H1 (cell line): ENCODE data around the gene KLF8. TPM values are rescaled to one million over a fixed set of nuclear protein-coding genes. Genes with fewer than 3 reads are reported as not detected.
A peak's percentile ranks its signal among the peaks of the same experiment; 100 is the strongest.

Source experiments
- CTCF ChIA-PET: fragments of 300-600 bp; sonication (Branson Sonifier 250); formaldehyde crosslinking; loops from one replicate; lab custom pipeline; 2021; ENCODE audit not compliant: partially characterized antibody; lab: Charles Lee
- POLR2A ChIA-PET: fragments of 300-600 bp; sonication (Branson Sonifier 250); formaldehyde crosslinking; loops from one replicate; lab custom pipeline; 2021; ENCODE audit warnings: inconsistent platforms; ENCODE audit not compliant: partially characterized antibody; lab: Charles Lee
- DNase-seq, 2 experiments: peaks; one replicate each; pipeline versions ENCODE4 v3.0.0 to v3.0.0-alpha.2; 2010 to 2022; ENCODE audit warnings: low spot score in 2 of 2, low read depth in 1 of 2, mixed read lengths in 1 of 2
- FAIRE-seq: peaks from 2 replicates; lab custom pipeline; 2011; peaks lifted over from hg19 to GRCh38; lab: Jason Lieb, UNC
- H2AFZ ChIP-seq: 2 replicates; pipeline ENCODE4 v1.8.1; 2012; ENCODE audit warnings: low read length, inconsistent platforms
- H2AK5ac ChIP-seq: 2 replicates; pipeline ENCODE4 v1.6.1; 2013; ENCODE audit warnings: low read depth, low read length
- H2BK120ac ChIP-seq: replicated peaks from 2 replicates; pipeline ENCODE3; 2013; ENCODE audit warnings: low read depth, low read length, inconsistent platforms
- H2BK12ac ChIP-seq: 2 replicates; pipeline ENCODE4 v1.6.1; 2013; ENCODE audit warnings: low read depth, low read length
- H2BK15ac ChIP-seq: 2 replicates; pipeline ENCODE4 v1.6.1; 2013; ENCODE audit warnings: low read length
- H2BK20ac ChIP-seq: 2 replicates; pipeline ENCODE4 v1.6.1; 2013; ENCODE audit warnings: low read length
- H2BK5ac ChIP-seq: 2 replicates; pipeline ENCODE4 v1.6.1; 2013; ENCODE audit warnings: low read depth, low read length
- H3K14ac ChIP-seq: 2 replicates; pipeline ENCODE4 v1.6.1; 2013; ENCODE audit warnings: inconsistent platforms; ENCODE audit not compliant: insufficient read length
- H3K18ac ChIP-seq: 2 replicates; pipeline ENCODE4 v1.6.1; 2013; ENCODE audit warnings: low read length; ENCODE audit errors: extremely low read depth
- H3K23ac ChIP-seq: 2 replicates; pipeline ENCODE4 v1.6.1; 2013; ENCODE audit warnings: inconsistent platforms; ENCODE audit not compliant: insufficient read length
- H3K23me2 ChIP-seq: 2 replicates; pipeline ENCODE4 v1.6.1; 2013; ENCODE audit warnings: low read depth, low read length
- H3K27ac ChIP-seq: 2 replicates; pipeline ENCODE4 v1.6.1; 2011; ENCODE audit warnings: low read depth, low read length, inconsistent platforms
- H3K27me3 ChIP-seq, 4 experiments: replicated peaks in 1 of 4; 1 replicate in 1 of 4; 2 replicates in 3 of 4; pipeline versions ENCODE4 v1.6.1 to v1.8.1; 2011 to 2013; ENCODE audit warnings: low read length in 3 of 4, mild to moderate bottlenecking in 3 of 4, inconsistent platforms in 2 of 4, mixed read lengths in 2 of 4, moderate library complexity in 1 of 4; ENCODE audit not compliant: control insufficient read depth in 3 of 4, insufficient read depth in 3 of 4; ENCODE audit errors: extremely low read depth in 1 of 4
- H3K36me3 ChIP-seq, 4 experiments: 2 replicates each; pipeline versions ENCODE4 v1.6.1 to v1.8.1; 2011 to 2013; ENCODE audit warnings: mild to moderate bottlenecking in 4 of 4, low read length in 3 of 4, moderate library complexity in 2 of 4, control low read depth in 1 of 4, inconsistent platforms in 1 of 4; ENCODE audit not compliant: insufficient read depth in 4 of 4, control insufficient read depth in 2 of 4
- H3K4ac ChIP-seq: replicated peaks from 2 replicates; pipeline ENCODE3; 2013; ENCODE audit warnings: low read length, low read depth, mixed read lengths, inconsistent platforms; ENCODE audit not compliant: insufficient read length
- H3K4me1 ChIP-seq, 4 experiments: replicated peaks in 1 of 4; 1 replicate in 1 of 4; 2 replicates in 3 of 4; pipeline versions ENCODE4 v1.6.1 to v1.8.1; 2011 to 2013; ENCODE audit warnings: low read length in 3 of 4, inconsistent platforms in 2 of 4, mixed read lengths in 1 of 4; ENCODE audit not compliant: insufficient read depth in 4 of 4, control insufficient read depth in 3 of 4
- H3K4me2 ChIP-seq, 2 experiments: 2 replicates each; pipeline versions ENCODE4 v1.6.1 to v1.8.1; 2011 to 2013; ENCODE audit warnings: low read depth in 2 of 2, low read length in 2 of 2, control low read depth in 1 of 2, inconsistent platforms in 1 of 2, mild to moderate bottlenecking in 1 of 2; ENCODE audit not compliant: insufficient read depth in 1 of 2
- H3K4me3 ChIP-seq, 4 experiments: fragments of 200-600, 300-600 bp in 1 of 4; sonication (generic), shearing (Covaris generic), sonication (Bioruptor Twin) in 1 of 4; 2 replicates each; pipeline versions ENCODE4 v1.5.1 to v1.8.1; 2011 to 2016; ENCODE audit warnings: low read length in 4 of 4, low read depth in 3 of 4, control low read depth in 2 of 4, inconsistent platforms in 2 of 4, mild to moderate bottlenecking in 2 of 4, mixed read lengths in 1 of 4, moderate library complexity in 1 of 4; ENCODE audit not compliant: insufficient read depth in 2 of 4; ENCODE audit errors: extremely low read depth in 1 of 4
- H3K56ac ChIP-seq: replicated peaks from 2 replicates; pipeline ENCODE3; 2013; ENCODE audit warnings: low read depth, mild to moderate bottlenecking, mixed read lengths, low read length, inconsistent platforms; ENCODE audit not compliant: insufficient read length
- H3K79me1 ChIP-seq: 2 replicates; pipeline ENCODE4 v1.6.1; 2013; ENCODE audit warnings: low read depth, low read length, control low read depth
- H3K79me2 ChIP-seq, 2 experiments: 2 replicates each; pipeline versions ENCODE4 v1.6.1 to v1.8.1; 2012 to 2013; ENCODE audit warnings: low read length in 2 of 2, mild to moderate bottlenecking in 2 of 2, inconsistent platforms in 1 of 2; ENCODE audit not compliant: insufficient read depth in 2 of 2, control insufficient read depth in 1 of 2
- H3K9ac ChIP-seq, 4 experiments: replicated peaks in 1 of 4; 1 replicate in 1 of 4; 2 replicates in 3 of 4; pipeline versions ENCODE4 v1.6.1 to v1.8.1; 2011 to 2013; ENCODE audit warnings: low read depth in 3 of 4, low read length in 3 of 4, control low read depth in 2 of 4, mild to moderate bottlenecking in 2 of 4, moderate library complexity in 2 of 4, inconsistent platforms in 1 of 4; ENCODE audit errors: extremely low read depth in 1 of 4
- H3K9me3 ChIP-seq, 2 experiments: 2 replicates each; pipeline versions ENCODE4 v1.6.1 to v1.8.1; 2012 to 2013; ENCODE audit warnings: mild to moderate bottlenecking in 2 of 2, moderate library complexity in 2 of 2, control low read depth in 1 of 2, inconsistent platforms in 1 of 2, low read depth in 1 of 2, low read length in 1 of 2, mixed read lengths in 1 of 2; ENCODE audit not compliant: insufficient read depth in 2 of 2
- H4K20me1 ChIP-seq, 2 experiments: replicated peaks in 1 of 2; 2 replicates each; pipeline versions ENCODE3 to v1.8.1; 2011 to 2013; ENCODE audit warnings: inconsistent platforms in 2 of 2, low read length in 2 of 2, mild to moderate bottlenecking in 1 of 2; ENCODE audit not compliant: insufficient read depth in 2 of 2, control insufficient read depth in 1 of 2
- H4K5ac ChIP-seq: 2 replicates; pipeline ENCODE4 v1.6.1; 2013; ENCODE audit warnings: low read length, low read depth, mixed read lengths, inconsistent platforms; ENCODE audit not compliant: insufficient read length
- H4K8ac ChIP-seq: 2 replicates; pipeline ENCODE4 v1.8.0; 2013; ENCODE audit warnings: mild to moderate bottlenecking, moderate library complexity, low read length, inconsistent platforms; ENCODE audit not compliant: insufficient read depth; ENCODE audit errors: extremely low read depth
- H4K91ac ChIP-seq: replicated peaks from 2 replicates; pipeline ENCODE3; 2013; ENCODE audit warnings: low read length, mixed read lengths, inconsistent platforms; ENCODE audit not compliant: insufficient read length
- EGR1 ChIP-seq: IDR thresholded peaks from 2 replicates; pipeline ENCODE4 v1.6.1; 2011; ENCODE audit warnings: low read depth, low read length, borderline replicate concordance
- KDM5A ChIP-seq: fragments of 200-600 bp; IDR thresholded peaks from 2 replicates; pipeline ENCODE4 v1.7.1; 2012; ENCODE audit warnings: mild to moderate bottlenecking, low read length, inconsistent platforms, mixed read lengths
- SAP30 ChIP-seq: fragments of 300-600 bp; sonication (generic); IDR thresholded peaks from 2 replicates; pipeline ENCODE4 v1.7.1; 2012; ENCODE audit warnings: low read length, moderate library complexity, mild to moderate bottlenecking, inconsistent platforms; ENCODE audit not compliant: insufficient read depth, insufficient replicate concordance
- SIN3A ChIP-seq, 2 experiments: IDR thresholded peaks in 1 of 2; conservative IDR thresholded peaks in 1 of 2; 2 replicates each; pipeline ENCODE4 v1.6.1; 2011 to 2012; ENCODE audit warnings: low read length in 2 of 2, improper control_type of control experiment in 1 of 2, low read depth in 1 of 2, mild to moderate bottlenecking in 1 of 2
- SP1 ChIP-seq: IDR thresholded peaks from 2 replicates; pipeline ENCODE4 v1.6.1; 2011; ENCODE audit warnings: low read depth, low read length
- SRF ChIP-seq: IDR thresholded peaks from 2 replicates; pipeline ENCODE4 v1.6.1; 2011; ENCODE audit warnings: mild to moderate bottlenecking, low read depth, low read length, moderate library complexity
- TAF1 ChIP-seq: IDR thresholded peaks from 2 replicates; pipeline ENCODE4 v1.6.1; 2011; ENCODE audit warnings: mild to moderate bottlenecking, low read depth, low read length
- TBP ChIP-seq: IDR thresholded peaks from 2 replicates; pipeline ENCODE4 v1.6.1; 2011; ENCODE audit warnings: low read depth, low read length, improper control_type of control experiment
- TEAD4 ChIP-seq: IDR thresholded peaks from 2 replicates; pipeline ENCODE4 v1.6.1; 2012; ENCODE audit warnings: low read depth, low read length, inconsistent platforms, mixed read lengths
- WGBS, 2 experiments: shearing (Covaris generic) in 1 of 2; methylation state at CpG; one replicate each; pipeline versions ENCODE4 v1.1.6 to v1.1.7; 2013 to 2015; ENCODE audit warnings: low lambda C conversion rate in 2 of 2, mixed read lengths in 2 of 2, inconsistent platforms in 1 of 2, low coverage in 1 of 2, missing lambda C conversion rate in 1 of 2; ENCODE audit not compliant: insufficient replicate concordance in 2 of 2, insufficient coverage in 1 of 2, insufficient read length in 1 of 2; ENCODE audit errors: extremely low coverage in 1 of 2, missing lambda C conversion rate in 1 of 2; 5-methylcytosine and 5-hydroxymethylcytosine counted together
- polyA plus RNA-seq, 7 experiments: library from polyadenylated mRNA; depleted of rRNA in 3 of 7; stranded (reverse) in 5 of 7; unstranded in 2 of 7; fragments of >200 nt in 5 of 7; fragments of 200-250 nt in 2 of 7; gene quantifications; 1 replicate in 5 of 7; 2 replicates in 1 of 7; 4 replicates in 1 of 7; pipeline versions ENCODE4 v1.2.1 to v1.2.3, GENCODE V29; 2011 to 2013; ENCODE audit warnings: missing spikeins in 2 of 7, mixed read lengths in 2 of 7
- total RNA-seq: library from RNA; stranded (reverse); fragmentation: NEBNext Ultra II Directional; extraction: Animal tissue kit (Norgen Biotek cat#: 25700); gene quantifications from 2 replicates; pipeline ENCODE4 v1.2.1, GENCODE V29; 2021
- TF ChIP-seq, protein P1 (sequence below): IDR thresholded peaks from 2 replicates; pipeline ENCODE4 v1.6.1; 2012; ENCODE audit warnings: inconsistent platforms
- TF ChIP-seq, protein P2 (sequence below), 3 experiments: IDR thresholded peaks; 1 replicate in 2 of 3; 2 replicates in 1 of 3; pipeline versions ENCODE4 v1.5.1 to v1.6.1; 2011; ENCODE audit warnings: low read length in 3 of 3, mild to moderate bottlenecking in 3 of 3, inconsistent platforms in 2 of 3, low read depth in 1 of 3, moderate library complexity in 1 of 3; ENCODE audit not compliant: insufficient read depth in 1 of 3; ENCODE audit errors: control extremely low read depth in 1 of 3

Gene KLF8
- total and polyA plus RNA-seq, 2 of the 8 experiments (the other 6 are each of a cell fraction or from before 2014, with no cell fraction given): 11.5 to 15.3 TPM

DNA sequence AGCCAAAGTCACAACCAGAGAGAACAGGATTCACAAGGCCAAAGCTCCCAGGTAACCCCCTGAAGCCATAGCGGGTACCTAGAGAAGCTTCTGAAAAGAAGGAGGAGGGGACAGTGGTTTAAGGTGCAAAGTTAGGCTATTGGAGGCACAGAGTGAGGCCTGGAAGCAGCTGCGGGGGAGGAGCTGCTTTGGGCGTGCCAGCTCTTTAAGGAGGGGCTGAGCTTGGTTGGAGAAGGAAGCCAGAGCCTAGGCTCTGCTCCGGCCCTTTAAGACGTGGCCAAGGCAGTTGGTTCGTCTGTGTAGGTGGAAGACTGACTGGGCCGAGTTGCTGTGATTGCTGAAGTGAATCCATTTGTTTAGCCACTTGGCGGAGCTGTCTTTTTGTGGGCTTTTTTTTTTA, 1.5 kb downstream of the KLF8 start:
- H3K4me2 ChIP-seq: peak overlapping the region; percentile 74 to 95
- 0 out of 2 replicates have a peak, but pooled peaks have one; percentile 59 for TF ChIP-seq TAF1
- no peak for TF ChIP-seq SAP30
- no peak for TF ChIP-seq SRF
- TF ChIP-seq TEAD4: no peak
- TF ChIP-seq EGR1: peak; percentile 28; the same call in 1 of the 2 replicates
- TF ChIP-seq SP1: no peak
- TF ChIP-seq, protein P1, sequence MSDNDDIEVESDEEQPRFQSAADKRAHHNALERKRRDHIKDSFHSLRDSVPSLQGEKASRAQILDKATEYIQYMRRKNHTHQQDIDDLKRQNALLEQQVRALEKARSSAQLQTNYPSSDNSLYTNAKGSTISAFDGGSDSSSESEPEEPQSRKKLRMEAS: no peak
- no peak; the same call in 1 of the 2 replicates for TF ChIP-seq TBP
- TF ChIP-seq, protein P2, sequence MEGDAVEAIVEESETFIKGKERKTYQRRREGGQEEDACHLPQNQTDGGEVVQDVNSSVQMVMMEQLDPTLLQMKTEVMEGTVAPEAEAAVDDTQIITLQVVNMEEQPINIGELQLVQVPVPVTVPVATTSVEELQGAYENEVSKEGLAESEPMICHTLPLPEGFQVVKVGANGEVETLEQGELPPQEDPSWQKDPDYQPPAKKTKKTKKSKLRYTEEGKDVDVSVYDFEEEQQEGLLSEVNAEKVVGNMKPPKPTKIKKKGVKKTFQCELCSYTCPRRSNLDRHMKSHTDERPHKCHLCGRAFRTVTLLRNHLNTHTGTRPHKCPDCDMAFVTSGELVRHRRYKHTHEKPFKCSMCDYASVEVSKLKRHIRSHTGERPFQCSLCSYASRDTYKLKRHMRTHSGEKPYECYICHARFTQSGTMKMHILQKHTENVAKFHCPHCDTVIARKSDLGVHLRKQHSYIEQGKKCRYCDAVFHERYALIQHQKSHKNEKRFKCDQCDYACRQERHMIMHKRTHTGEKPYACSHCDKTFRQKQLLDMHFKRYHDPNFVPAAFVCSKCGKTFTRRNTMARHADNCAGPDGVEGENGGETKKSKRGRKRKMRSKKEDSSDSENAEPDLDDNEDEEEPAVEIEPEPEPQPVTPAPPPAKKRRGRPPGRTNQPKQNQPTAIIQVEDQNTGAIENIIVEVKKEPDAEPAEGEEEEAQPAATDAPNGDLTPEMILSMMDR (IDR thresholded peaks at IDR 0.05; ENCODE audit: control extremely low read depth in 1 of 3, insufficient read depth in 1 of 3, low read depth in 1 of 3, low read length in 3 of 3): peak in 2 of 3 experiments; percentile 23 to 24; a peak in 1 of 4 replicates
- no peak for TF ChIP-seq KDM5A
- no peak for TF ChIP-seq SIN3A (conservative IDR thresholded peaks at IDR 0.05 in 1 of 2, IDR thresholded peaks at IDR 0.05 in 1 of 2; ENCODE audit: low read depth in 1 of 2, low read length in 2 of 2)

More for the DNA sequence above, 1.5 kb downstream of the KLF8 start:
- Histone ChIP-seq H3K79me2 (no peaks in the 10 kb centered on the region), H3K27ac (no peak overlapping the region), H3K9me3 (no peaks in the 10 kb centered on the region), H3K27me3 (no peaks in the 10 kb centered on the region), H2BK12ac (no peak overlapping the region), H2BK5ac (no peak overlapping the region), H3K9ac (no peak overlapping the region; a peak in 1 of 7 replicates), H3K4me1 (peaks cover 0 to 4% (median 0%) of the 10 kb centered on the region in 4 experiments; a peak in 2 of 7 replicates), H3K56ac (no peak overlapping the region), H3K79me1 (no peaks in the 10 kb centered on the region), H2AFZ (no peak overlapping the region), H3K23ac (no peak overlapping the region), H2BK120ac (no peak overlapping the region), H3K23me2 (peaks cover 3% of the 10 kb centered on the region; the same call in 1 of the 2 replicates), H4K5ac (no peak overlapping the region), H2BK15ac (no peak overlapping the region), H4K91ac (no peak overlapping the region), H4K20me1 (no peaks in the 10 kb centered on the region), H3K4ac (no peak overlapping the region), H3K4me3 (peak overlapping the region; percentile 55 to 86 (median 72); a peak in 7 of 8 replicates), H2AK5ac (no peak overlapping the region), H2BK20ac (no peak overlapping the region), H3K14ac (no peak overlapping the region), H3K18ac (no peak overlapping the region), H4K8ac (no peak overlapping the region), H3K36me3 (no peaks in the 10 kb centered on the region)
- POLR2A ChIA-PET: no interaction called here
- CTCF ChIA-PET: interaction anchor here (0.7 to 1.5 kb wide), 3 partner anchors 13 to 20 kb away, joined by 3 to 13 read pairs (median 4); no protein-coding TSS in a partner anchor
- WGBS, 2 experiments: 2% methylated on average over 8 of the region's 8 CpGs; no CpG with 5 or more reads in 1 of the 2 experiments
- DNase-seq (peak; percentile 38 to 56), FAIRE-seq (peak; percentile 95)
